ENCODE data around the gene LTBP1. TPM values are rescaled to one million over a fixed set of nuclear protein-coding genes. Genes with fewer than 3 reads are reported as not detected.

LTBP1 gene
- total RNA-seq, 1 experiment from 2014 or later: 10.3 TPM

DNA sequence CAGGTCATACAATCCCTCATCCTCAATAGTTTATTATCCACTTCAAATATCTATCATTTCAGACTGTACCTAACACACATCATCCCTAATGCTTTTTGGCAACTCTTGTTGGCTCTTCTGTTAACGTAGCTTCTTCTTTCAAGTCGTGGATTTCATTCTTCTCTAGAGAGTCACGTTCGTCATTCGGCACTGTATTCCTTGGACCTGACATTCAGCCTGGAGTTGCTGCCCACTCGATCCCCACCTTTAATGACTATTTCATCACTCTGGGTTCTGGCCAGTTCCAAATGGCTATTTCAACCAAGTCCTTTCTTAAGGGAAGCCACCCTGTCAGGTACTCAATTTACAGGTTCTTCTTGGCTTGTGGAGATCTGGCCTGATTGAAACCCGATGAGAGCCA, 337.5 kb downstream of the LTBP1 start:
- BruUV-seq (replicated peaks): no TSS peak
- H3K4me2 ChIP-seq: no peak overlapping the region
- DNase-seq: no peak

DNA sequence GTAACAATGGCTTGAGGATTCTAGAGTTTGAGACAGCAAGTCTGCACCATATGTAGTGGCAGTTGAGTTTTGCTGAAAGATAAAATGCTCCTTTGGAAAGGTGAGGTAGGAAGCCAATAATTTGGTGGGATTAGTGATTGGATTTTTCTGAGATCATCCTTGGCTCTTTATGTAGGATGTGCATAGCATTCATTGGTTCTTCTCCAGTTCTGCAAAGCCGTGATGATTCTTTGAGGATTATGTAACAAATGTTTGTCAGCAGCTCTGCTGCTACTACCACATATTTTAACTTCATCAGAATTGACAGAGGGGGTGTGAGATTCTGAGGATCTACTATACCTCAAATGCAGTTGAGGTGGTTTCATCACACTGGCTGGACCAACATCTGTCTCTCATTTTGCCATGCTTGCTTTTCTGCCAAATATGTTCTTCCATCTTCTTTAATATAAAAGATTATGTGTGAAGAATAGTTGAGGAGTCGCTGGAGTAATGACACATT, 340.8 kb downstream of the LTBP1 start:
- Histone ChIP-seq H3K4me3 (no peak overlapping the region), H3K4me1 (replicated peaks; ENCODE audit: insufficient read depth) (peaks cover 20% of the 10 kb centered on the region), H3K9me2 (ENCODE audit: insufficient read depth) (no peaks in the 10 kb centered on the region), H3K27me3 (ENCODE audit: insufficient read depth, low read depth) (no peaks in the 10 kb centered on the region), H3K36me3 (ENCODE audit: low read depth) (no peaks in the 10 kb centered on the region), H3K79me2 (ENCODE audit: low read depth) (no peaks in the 10 kb centered on the region), H2AFZ (no peak overlapping the region), H3F3A (ENCODE audit: insufficient read depth, low read depth) (peaks cover 12% of the 10 kb centered on the region; the same call in 1 of the 2 replicates), H3K27ac (no peak overlapping the region), H3K9me3 (ENCODE audit: insufficient read depth, low read depth) (no peaks in the 10 kb centered on the region), H4K20me1 (ENCODE audit: insufficient read depth) (no peaks in the 10 kb centered on the region), H3K4me2 (no peak overlapping the region)
- no TSS peak for BruUV-seq (replicated peaks)
- TF ChIP-seq, protein P1, sequence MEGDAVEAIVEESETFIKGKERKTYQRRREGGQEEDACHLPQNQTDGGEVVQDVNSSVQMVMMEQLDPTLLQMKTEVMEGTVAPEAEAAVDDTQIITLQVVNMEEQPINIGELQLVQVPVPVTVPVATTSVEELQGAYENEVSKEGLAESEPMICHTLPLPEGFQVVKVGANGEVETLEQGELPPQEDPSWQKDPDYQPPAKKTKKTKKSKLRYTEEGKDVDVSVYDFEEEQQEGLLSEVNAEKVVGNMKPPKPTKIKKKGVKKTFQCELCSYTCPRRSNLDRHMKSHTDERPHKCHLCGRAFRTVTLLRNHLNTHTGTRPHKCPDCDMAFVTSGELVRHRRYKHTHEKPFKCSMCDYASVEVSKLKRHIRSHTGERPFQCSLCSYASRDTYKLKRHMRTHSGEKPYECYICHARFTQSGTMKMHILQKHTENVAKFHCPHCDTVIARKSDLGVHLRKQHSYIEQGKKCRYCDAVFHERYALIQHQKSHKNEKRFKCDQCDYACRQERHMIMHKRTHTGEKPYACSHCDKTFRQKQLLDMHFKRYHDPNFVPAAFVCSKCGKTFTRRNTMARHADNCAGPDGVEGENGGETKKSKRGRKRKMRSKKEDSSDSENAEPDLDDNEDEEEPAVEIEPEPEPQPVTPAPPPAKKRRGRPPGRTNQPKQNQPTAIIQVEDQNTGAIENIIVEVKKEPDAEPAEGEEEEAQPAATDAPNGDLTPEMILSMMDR (conservative IDR thresholded peaks at IDR 0.05): no peak
- no peak for TF ChIP-seq EZH2 (IDR thresholded peaks at IDR 0.05; ENCODE audit: low read depth)
- intact Hi-C loops (cut with micrococcal nuclease; ENCODE audit: unreplicated experiment): no loop called here
- ChIA-PET CTCF (no interaction called here), POLR2A (ENCODE audit: unreplicated experiment) (no interaction called here)
- DNase-seq: no peak

More for the DNA sequence above, 337.5 kb downstream of the LTBP1 start:
- H3K27ac ChIP-seq: no peak overlapping the region
- H3K36me3 ChIP-seq (ENCODE audit: low read depth): no peaks in the 10 kb centered on the region
- no peaks in the 10 kb centered on the region for H4K20me1 ChIP-seq (ENCODE audit: insufficient read depth)
- H3K79me2 ChIP-seq (ENCODE audit: low read depth): no peaks in the 10 kb centered on the region
- TF ChIP-seq, protein P1 (conservative IDR thresholded peaks at IDR 0.05): no peak
- no peak for TF ChIP-seq EZH2 (IDR thresholded peaks at IDR 0.05; ENCODE audit: low read depth)
- ChIA-PET CTCF (no interaction called here), POLR2A (ENCODE audit: unreplicated experiment) (no interaction called here)
- no peaks in the 10 kb centered on the region for H3K27me3 ChIP-seq (ENCODE audit: insufficient read depth, low read depth)
- no peak overlapping the region for H2AFZ ChIP-seq
- intact Hi-C loops (cut with micrococcal nuclease; ENCODE audit: unreplicated experiment): no loop called here
- no peaks in the 10 kb centered on the region for H3F3A ChIP-seq (ENCODE audit: insufficient read depth, low read depth)
- H3K4me3 ChIP-seq: no peak overlapping the region
- H3K9me3 ChIP-seq (ENCODE audit: insufficient read depth, low read depth): no peaks in the 10 kb centered on the region
- no peaks in the 10 kb centered on the region for H3K9me2 ChIP-seq (ENCODE audit: insufficient read depth)
- H3K4me1 ChIP-seq (replicated peaks; ENCODE audit: insufficient read depth): no peaks in the 10 kb centered on the region

DNA sequence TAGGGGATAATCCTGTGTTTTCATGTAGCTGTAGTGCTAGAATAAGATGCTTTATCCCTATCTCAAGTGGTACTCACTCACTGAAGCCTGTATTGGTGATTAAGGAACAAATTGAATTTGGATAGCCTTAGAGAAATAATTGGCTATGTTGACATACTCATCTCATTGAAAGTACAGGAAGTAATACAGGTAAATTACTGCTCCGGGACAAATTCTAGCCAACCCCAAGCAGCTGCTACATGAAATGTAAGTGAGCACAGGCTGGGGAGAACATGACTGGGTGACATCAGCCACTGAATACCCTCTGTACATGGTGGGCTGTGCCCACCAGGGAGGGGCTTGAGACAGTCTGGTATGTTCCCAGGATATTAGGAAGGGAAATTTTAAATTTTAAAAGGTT, 341.3 kb downstream of the LTBP1 start:
- intact Hi-C loops (cut with micrococcal nuclease; ENCODE audit: unreplicated experiment): no loop called here
- H3K27me3 ChIP-seq (ENCODE audit: insufficient read depth, low read depth): no peaks in the 10 kb centered on the region
- H3K4me1 ChIP-seq (replicated peaks; ENCODE audit: insufficient read depth): peaks cover 25% of the 10 kb centered on the region
- H3K27ac ChIP-seq: no peak overlapping the region
- no peak overlapping the region for H3K4me2 ChIP-seq
- no peaks in the 10 kb centered on the region for H3K79me2 ChIP-seq (ENCODE audit: low read depth)
- H3K36me3 ChIP-seq (ENCODE audit: low read depth): no peaks in the 10 kb centered on the region
- TF ChIP-seq, protein P1 (conservative IDR thresholded peaks at IDR 0.05): no peak
- TF ChIP-seq EZH2 (IDR thresholded peaks at IDR 0.05; ENCODE audit: low read depth): no peak
- CTCF ChIA-PET: no interaction called here
- no peak overlapping the region for H2AFZ ChIP-seq
- H3F3A ChIP-seq (ENCODE audit: insufficient read depth, low read depth): peaks cover 12% of the 10 kb centered on the region; the same call in 1 of the 2 replicates
- no peak overlapping the region for H3K4me3 ChIP-seq
- H4K20me1 ChIP-seq (ENCODE audit: insufficient read depth): no peaks in the 10 kb centered on the region
- H3K9me3 ChIP-seq (ENCODE audit: insufficient read depth, low read depth): no peaks in the 10 kb centered on the region
- BruUV-seq (replicated peaks): no TSS peak
- no peak for DNase-seq
- POLR2A ChIA-PET (ENCODE audit: unreplicated experiment): no interaction called here
- H3K9me2 ChIP-seq (ENCODE audit: insufficient read depth): no peaks in the 10 kb centered on the region
